ENCODE data around the gene ZNF692. TPM values are rescaled to one million over a fixed set of nuclear protein-coding genes. Genes with fewer than 3 reads are reported as not detected.
"Not testable (repeated sequence)": the region's sequence is repeated elsewhere in the genome, so short reads cannot be mapped to it uniquely, and the experiment has no call there.

ZNF692 gene
- total RNA-seq, 1 donor from 2014 or later, result 60.2 TPM

DNA sequence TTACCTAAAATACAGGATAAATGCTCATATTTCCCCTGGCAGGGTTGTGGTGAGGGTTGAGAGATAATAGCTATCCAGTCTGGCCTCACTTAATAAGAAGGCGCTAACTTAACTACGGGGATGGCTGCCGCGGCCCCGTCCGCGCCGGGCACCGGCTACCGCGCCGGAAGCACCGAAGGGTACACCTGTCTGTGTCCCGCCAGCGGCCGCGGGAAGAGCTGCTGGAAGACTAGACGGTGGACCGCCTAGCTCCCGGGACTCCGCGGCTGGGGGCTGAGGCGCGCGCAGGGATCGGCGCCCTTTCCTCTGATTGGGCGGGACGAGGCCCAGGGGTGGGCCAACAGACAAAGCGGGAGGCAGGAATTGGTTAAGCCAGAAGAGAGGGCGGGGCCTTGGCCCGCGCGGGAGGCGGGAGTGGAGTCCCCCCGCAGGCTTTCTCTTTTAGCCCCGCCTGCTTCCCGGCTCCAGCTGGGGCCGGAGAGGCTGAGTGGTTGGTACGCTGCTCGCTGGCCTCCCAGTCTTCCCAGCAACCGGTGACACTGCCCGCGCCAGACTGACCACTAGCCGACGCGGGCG, 21.0 kb downstream of the ZNF692 start, which contains the start of gene ZNF672:
Gene ZNF672 (plus strand): TSS at position 444 of the 576 bp plus-strand sequence. CDS start 9,051 bp downstream, outside the sequence.
- H3K4me1 Mint-ChIP-seq (ENCODE audit: low read depth, unreplicated experiment), result peaks cover 3% of the 10 kb centered on the region
- H3K27me3 Mint-ChIP-seq (ENCODE audit: unreplicated experiment), result no peaks in the 10 kb centered on the region
- H3K4me3 Mint-ChIP-seq (ENCODE audit: unreplicated experiment), result peak within 1 kb of the TSS; percentile 91
- no peaks in the 10 kb centered on the region for H3K36me3 Mint-ChIP-seq (ENCODE audit: unreplicated experiment)
- H3K27ac Mint-ChIP-seq (ENCODE audit: unreplicated experiment), result peak within 1 kb of the TSS; percentile 88
- peaks cover 2% of the 10 kb centered on the region for H3K9me3 Mint-ChIP-seq (ENCODE audit: unreplicated experiment)
- TF ChIP-seq, protein P1, sequence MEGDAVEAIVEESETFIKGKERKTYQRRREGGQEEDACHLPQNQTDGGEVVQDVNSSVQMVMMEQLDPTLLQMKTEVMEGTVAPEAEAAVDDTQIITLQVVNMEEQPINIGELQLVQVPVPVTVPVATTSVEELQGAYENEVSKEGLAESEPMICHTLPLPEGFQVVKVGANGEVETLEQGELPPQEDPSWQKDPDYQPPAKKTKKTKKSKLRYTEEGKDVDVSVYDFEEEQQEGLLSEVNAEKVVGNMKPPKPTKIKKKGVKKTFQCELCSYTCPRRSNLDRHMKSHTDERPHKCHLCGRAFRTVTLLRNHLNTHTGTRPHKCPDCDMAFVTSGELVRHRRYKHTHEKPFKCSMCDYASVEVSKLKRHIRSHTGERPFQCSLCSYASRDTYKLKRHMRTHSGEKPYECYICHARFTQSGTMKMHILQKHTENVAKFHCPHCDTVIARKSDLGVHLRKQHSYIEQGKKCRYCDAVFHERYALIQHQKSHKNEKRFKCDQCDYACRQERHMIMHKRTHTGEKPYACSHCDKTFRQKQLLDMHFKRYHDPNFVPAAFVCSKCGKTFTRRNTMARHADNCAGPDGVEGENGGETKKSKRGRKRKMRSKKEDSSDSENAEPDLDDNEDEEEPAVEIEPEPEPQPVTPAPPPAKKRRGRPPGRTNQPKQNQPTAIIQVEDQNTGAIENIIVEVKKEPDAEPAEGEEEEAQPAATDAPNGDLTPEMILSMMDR (IDR thresholded peaks at IDR 0.05; ENCODE audit: partially characterized antibody, unreplicated experiment), result no peak
- DNase-seq, result peak; percentile 98

DNA sequence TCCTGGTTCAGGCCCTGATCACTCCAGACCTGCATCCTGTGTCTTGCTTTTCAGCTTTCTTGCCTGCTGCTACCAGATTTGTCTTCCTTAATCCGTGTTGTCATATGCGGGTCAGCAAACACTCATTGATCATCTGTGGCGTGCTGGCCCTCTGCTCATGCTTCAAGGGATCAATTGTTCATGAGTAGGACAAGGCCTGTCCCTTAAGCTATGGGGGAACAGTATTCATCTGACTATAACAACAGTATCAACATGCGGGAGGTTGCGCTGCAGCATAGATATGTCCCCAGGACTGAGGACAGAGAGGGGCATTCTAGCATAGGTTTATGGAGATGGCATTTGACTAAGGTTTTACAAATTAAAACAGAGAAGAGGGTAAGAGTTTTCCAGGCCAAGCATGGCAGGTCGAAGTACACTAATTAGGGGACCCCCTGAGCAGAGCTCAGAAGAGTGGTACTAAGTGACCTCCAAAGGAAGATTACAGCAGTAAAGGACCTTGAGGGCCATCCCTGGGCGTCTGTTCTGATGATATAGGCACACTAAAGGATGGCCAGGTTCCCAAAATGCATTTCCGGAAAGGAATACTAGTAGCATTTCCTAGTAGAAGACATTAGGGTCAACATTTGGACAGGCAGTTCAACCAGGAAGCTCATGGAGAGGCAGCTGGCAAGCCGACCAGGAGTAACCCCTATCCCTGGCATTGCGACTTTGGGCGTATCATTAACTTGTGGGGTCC, 21.7 kb downstream of the ZNF692 start:
- Mint-ChIP-seq H3K36me3 (ENCODE audit: unreplicated experiment) (no peaks in the 10 kb centered on the region), H3K4me3 (ENCODE audit: unreplicated experiment) (no peak overlapping the region), H3K9me3 (ENCODE audit: unreplicated experiment) (peaks cover 2% of the 10 kb centered on the region), H3K27ac (ENCODE audit: unreplicated experiment) (peak overlapping the region; percentile 49), H3K4me1 (ENCODE audit: low read depth, unreplicated experiment) (peaks cover 2% of the 10 kb centered on the region), H3K27me3 (ENCODE audit: unreplicated experiment) (no peaks in the 10 kb centered on the region)
- TF ChIP-seq, protein P1 (IDR thresholded peaks at IDR 0.05; ENCODE audit: partially characterized antibody, unreplicated experiment), result no peak
- DNase-seq, result no peak

DNA sequence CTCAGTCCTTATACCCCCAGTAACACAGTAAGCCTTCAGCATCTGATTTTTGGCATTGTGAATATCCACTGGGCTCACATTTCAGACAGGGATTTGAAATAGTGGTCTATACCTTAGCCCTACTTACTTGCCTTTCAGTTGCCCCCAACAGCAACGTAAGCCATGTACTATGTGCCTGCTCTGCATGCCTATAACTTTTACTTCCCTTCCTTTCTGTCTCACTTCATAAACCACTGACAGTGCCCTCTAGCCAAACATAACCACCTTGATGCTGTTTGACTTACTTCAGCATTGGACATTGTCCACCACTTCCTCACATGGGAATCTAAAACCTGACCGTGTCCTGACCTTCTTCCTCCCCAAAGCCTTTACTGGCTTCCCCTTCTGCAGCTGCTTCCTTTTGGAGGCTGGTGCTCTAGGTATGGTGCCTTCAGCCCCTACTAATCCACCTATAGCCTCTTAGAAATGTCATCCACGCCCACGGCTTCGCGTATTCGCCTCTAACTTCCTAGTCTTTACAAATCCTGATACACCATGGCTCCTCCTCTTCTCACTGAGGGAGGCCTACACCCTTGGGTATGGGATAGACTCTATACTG, 24.4 kb downstream of the ZNF692 start:
- Mint-ChIP-seq H3K27me3 (ENCODE audit: unreplicated experiment) (no peaks in the 10 kb centered on the region), H3K4me1 (ENCODE audit: low read depth, unreplicated experiment) (peaks cover 5% of the 10 kb centered on the region), H3K27ac (ENCODE audit: unreplicated experiment) (no peak overlapping the region), H3K9me3 (ENCODE audit: unreplicated experiment) (peaks cover 2% of the 10 kb centered on the region), H3K4me3 (ENCODE audit: unreplicated experiment) (no peak overlapping the region), H3K36me3 (ENCODE audit: unreplicated experiment) (no peaks in the 10 kb centered on the region)
- no peak for DNase-seq
- TF ChIP-seq, protein P1 (IDR thresholded peaks at IDR 0.05; ENCODE audit: partially characterized antibody, unreplicated experiment), result no peak

DNA sequence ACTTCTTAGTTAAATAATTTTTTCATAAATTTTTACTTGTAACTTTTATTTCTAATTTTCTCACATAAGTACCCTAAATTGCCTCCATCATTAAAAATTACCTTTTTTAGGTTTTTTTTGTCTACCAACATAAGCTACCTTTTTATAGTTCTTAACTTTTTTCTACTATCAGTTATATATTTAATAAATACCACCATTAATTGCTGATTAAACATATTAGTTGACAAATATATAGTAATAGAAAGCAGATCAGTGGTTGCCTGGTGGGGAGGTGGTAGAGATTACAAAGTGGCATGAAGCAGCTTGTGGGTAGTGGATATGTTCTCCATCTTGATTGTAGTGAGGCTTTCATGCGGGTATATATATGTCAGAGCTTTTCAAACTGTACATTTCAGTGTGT, 27.0 kb downstream of the ZNF692 start:
- peaks cover under 1% of the 10 kb centered on the region for H3K27me3 Mint-ChIP-seq (ENCODE audit: unreplicated experiment)
- H3K4me1 Mint-ChIP-seq (ENCODE audit: low read depth, unreplicated experiment), result peaks cover 5% of the 10 kb centered on the region
- H3K4me3 Mint-ChIP-seq (ENCODE audit: unreplicated experiment), result no peak overlapping the region
- no peak for DNase-seq
- no peaks in the 10 kb centered on the region for H3K36me3 Mint-ChIP-seq (ENCODE audit: unreplicated experiment)
- TF ChIP-seq, protein P1 (IDR thresholded peaks at IDR 0.05; ENCODE audit: partially characterized antibody, unreplicated experiment), result no peak
- no peak overlapping the region for H3K27ac Mint-ChIP-seq (ENCODE audit: unreplicated experiment)
- H3K9me3 Mint-ChIP-seq (ENCODE audit: unreplicated experiment), result no peaks in the 10 kb centered on the region

DNA sequence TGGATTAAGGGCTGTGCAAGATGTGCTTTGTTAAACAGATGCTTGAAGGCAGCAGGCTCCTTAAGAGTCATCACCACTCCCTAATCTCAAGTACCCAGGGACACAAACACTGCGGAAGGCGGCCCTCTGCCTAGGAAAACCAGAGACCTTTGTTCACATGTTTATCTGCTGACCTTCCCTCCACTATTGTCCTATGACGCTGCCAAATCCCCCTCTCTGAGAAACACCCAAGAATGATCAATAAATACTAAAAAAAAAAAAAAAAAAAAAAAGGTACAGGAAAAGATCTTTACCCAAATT, 28.2 kb downstream of the ZNF692 start:
- H3K36me3 Mint-ChIP-seq (ENCODE audit: unreplicated experiment); H3K9me3 Mint-ChIP-seq (ENCODE audit: unreplicated experiment); H3K27ac Mint-ChIP-seq (ENCODE audit: unreplicated experiment); DNase-seq; H3K4me1 Mint-ChIP-seq (ENCODE audit: low read depth, unreplicated experiment); H3K27me3 Mint-ChIP-seq (ENCODE audit: unreplicated experiment); H3K4me3 Mint-ChIP-seq (ENCODE audit: unreplicated experiment): not testable (repeated sequence)

Measured in glutamatergic neuron (in vitro differentiated cells).